VCaP (cell line): ENCODE measurements around the gene RTN3.
"Not testable (repeated sequence)": the region's sequence is repeated elsewhere in the genome, so short reads cannot be mapped to it uniquely, and the experiment has no call there.

Source experiments
- H3K27ac ChIP-seq: fragments of 450-650 bp; 2 replicates; pipeline ENCODE4 v1.5.1; 2017
- TF ChIP-seq, protein P1 (sequence below): fragments of 450-650 bp; conservative IDR thresholded peaks from 2 replicates; pipeline ENCODE4 v1.5.1; 2017; ENCODE audit warnings: mild to moderate bottlenecking, moderate library complexity

Gene RTN3, protein sequence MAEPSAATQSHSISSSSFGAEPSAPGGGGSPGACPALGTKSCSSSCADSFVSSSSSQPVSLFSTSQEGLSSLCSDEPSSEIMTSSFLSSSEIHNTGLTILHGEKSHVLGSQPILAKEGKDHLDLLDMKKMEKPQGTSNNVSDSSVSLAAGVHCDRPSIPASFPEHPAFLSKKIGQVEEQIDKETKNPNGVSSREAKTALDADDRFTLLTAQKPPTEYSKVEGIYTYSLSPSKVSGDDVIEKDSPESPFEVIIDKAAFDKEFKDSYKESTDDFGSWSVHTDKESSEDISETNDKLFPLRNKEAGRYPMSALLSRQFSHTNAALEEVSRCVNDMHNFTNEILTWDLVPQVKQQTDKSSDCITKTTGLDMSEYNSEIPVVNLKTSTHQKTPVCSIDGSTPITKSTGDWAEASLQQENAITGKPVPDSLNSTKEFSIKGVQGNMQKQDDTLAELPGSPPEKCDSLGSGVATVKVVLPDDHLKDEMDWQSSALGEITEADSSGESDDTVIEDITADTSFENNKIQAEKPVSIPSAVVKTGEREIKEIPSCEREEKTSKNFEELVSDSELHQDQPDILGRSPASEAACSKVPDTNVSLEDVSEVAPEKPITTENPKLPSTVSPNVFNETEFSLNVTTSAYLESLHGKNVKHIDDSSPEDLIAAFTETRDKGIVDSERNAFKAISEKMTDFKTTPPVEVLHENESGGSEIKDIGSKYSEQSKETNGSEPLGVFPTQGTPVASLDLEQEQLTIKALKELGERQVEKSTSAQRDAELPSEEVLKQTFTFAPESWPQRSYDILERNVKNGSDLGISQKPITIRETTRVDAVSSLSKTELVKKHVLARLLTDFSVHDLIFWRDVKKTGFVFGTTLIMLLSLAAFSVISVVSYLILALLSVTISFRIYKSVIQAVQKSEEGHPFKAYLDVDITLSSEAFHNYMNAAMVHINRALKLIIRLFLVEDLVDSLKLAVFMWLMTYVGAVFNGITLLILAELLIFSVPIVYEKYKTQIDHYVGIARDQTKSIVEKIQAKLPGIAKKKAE

DNA sequence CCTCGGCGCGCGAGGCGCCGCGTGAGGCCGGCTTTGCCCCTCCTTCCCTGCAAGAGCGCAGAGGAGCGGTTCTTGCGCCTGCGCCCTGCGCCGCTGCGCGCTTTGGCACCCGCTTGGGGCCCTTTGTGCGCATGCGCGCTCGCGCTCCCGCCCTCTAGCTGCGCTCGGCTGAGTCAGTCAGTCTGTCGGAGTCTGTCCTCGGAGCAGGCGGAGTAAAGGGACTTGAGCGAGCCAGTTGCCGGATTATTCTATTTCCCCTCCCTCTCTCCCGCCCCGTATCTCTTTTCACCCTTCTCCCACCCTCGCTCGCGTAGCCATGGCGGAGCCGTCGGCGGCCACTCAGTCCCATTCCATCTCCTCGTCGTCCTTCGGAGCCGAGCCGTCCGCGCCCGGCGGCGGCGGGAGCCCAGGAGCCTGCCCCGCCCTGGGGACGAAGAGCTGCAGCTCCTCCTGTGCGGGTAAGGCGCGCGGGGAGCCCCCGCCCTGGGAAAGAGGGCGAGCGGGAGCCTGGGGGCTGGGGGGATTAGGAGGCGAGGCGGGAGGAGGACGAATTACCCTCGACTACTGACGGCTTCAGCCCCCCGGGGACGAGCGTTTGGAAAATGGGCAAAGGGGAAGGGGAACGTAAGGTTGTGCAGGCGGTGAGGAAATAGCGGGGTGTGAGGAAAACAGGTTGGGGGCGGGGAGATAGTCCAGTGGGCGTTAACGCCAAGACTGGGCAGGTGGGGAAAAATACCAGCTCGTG lies at the start of gene RTN3:
Gene RTN3, plus strand, starts transcription at position 180 of the 745 bp plus-strand sequence. Its CDS starts 137 bp downstream, at position 317.
- H3K27ac ChIP-seq, result peak within 1 kb of the TSS; percentile 99
- TF ChIP-seq, protein P1, sequence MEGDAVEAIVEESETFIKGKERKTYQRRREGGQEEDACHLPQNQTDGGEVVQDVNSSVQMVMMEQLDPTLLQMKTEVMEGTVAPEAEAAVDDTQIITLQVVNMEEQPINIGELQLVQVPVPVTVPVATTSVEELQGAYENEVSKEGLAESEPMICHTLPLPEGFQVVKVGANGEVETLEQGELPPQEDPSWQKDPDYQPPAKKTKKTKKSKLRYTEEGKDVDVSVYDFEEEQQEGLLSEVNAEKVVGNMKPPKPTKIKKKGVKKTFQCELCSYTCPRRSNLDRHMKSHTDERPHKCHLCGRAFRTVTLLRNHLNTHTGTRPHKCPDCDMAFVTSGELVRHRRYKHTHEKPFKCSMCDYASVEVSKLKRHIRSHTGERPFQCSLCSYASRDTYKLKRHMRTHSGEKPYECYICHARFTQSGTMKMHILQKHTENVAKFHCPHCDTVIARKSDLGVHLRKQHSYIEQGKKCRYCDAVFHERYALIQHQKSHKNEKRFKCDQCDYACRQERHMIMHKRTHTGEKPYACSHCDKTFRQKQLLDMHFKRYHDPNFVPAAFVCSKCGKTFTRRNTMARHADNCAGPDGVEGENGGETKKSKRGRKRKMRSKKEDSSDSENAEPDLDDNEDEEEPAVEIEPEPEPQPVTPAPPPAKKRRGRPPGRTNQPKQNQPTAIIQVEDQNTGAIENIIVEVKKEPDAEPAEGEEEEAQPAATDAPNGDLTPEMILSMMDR, result peak; percentile 11; the same call in 1 of the 2 replicates

DNA sequence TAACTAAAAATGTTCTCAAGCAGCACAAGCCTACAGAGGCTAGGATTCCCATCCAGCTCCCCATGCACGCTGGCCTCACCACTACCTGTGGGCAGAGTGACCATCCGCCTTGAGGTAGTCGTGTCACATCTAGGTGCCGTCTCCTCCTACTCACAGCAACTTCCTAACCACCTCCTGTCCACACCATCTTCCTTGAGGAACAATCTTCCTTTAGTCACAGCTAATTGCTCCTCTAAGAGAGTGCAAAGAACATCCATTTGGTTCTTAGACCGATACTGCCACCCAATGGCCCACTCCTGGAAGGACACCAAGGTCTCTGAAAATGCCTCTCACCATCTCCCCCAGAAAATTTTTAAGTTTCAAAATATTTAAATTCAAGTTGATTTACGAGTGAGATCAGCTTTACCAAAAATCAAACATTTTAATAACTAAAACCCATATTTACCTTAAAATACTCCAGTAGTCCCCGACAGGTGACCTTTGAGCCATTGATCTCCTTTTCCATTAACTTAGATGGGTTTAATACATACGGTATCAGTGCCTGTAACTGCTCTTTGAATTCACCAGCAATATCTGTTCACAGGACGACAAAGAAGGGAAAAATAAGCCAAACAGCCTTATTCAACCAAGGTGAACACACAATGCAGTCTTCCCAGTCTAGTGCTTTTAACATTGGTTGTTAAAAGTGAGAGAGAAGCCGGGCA lies 45.4 kb upstream of the RTN3 start:
- peak overlapping the region; percentile 94 for H3K27ac ChIP-seq
- TF ChIP-seq, protein P1, result peak; percentile 100

DNA sequence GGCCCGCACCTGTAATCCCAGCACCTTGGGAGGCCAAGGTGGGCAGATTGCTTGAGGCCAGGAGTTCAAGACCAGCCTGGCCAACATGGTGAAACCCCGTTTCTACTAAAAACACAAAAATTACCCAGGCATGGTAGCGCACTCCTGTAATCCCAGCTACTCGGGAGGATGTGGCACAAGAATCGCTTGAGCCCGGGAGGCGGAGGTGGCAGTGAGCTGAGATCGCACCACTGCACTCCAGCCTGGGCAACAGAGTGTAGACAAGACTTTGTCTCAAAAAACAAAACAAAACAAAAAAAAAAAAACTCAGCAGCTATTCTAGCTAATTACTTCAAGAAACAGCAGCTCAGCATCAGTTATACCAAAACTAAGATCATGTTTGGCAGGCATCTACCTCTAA lies 42.9 kb upstream of the RTN3 start:
- H3K27ac ChIP-seq, result not testable (repeated sequence)

DNA sequence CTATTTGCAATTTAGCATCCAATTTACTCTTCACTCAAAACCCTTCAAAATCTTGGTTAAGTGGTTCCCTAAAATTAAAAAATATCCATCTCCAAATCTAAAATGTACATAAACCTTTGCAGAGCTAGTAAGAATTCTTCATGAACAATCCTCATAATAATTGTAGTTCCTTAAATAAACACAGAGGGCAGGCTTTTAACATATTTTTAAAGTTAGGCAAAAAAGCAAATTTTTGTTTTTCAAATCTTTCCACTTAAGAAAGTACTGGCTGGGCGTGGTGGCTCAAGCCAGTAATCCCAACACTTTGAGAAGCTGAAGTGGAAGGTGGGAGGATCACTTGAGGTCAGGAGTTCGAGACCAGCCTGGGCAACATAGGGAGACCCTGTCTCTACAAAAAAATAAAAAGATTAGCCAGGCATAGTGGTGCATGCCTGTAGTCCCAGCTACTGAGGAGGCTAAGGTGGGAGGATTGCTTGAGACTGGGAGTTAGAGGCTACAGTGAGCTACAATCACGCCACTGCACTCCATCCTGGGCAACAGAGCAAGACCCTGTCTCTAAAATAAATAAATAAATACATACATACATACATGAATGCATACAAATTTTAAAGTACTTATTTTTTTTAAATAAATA lies 42.0 kb upstream of the RTN3 start:
- TF ChIP-seq, protein P1, result peak; percentile 92
- H3K27ac ChIP-seq, result no peak overlapping the region

DNA sequence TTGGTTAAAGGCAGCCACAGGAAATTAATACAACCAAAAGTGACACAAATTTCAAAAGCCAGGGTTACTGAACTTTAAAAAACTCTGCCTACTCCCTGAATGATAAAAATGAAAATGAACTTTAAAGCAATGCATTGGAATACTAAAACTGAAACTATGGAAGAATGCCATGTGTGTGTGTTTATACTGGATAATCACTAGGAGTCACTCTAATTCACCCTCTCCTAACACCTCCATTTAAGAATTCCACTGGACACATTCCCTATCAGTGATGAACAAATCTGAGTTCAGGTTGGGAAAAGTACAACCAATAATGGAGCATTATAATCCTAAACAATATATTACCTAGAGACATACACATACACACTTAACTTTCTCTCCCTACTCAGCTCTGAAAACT lies 39.6 kb upstream of the RTN3 start:
- TF ChIP-seq, protein P1, result peak; percentile 69
- no peak overlapping the region for H3K27ac ChIP-seq

DNA sequence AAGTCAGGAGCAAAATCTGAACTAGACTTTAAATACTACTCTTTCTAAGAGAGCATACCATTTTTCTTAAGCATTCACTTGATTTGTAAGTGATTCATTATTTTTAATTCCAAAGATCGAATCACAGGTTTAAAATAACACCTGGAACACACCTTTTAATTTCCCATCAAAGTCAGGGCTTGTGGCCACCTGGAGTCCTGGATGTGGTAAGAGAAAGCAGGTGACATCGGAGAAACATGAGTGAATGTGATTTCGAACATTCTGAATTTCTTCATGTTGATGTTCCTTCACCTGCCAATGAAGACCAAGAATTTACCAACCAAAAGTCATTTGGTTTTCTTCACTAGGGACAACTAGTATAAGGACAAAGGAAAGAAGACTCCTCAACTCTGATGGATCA lies 38.1 kb upstream of the RTN3 start:
- H3K27ac ChIP-seq, result no peak overlapping the region
- TF ChIP-seq, protein P1, result no peak

DNA sequence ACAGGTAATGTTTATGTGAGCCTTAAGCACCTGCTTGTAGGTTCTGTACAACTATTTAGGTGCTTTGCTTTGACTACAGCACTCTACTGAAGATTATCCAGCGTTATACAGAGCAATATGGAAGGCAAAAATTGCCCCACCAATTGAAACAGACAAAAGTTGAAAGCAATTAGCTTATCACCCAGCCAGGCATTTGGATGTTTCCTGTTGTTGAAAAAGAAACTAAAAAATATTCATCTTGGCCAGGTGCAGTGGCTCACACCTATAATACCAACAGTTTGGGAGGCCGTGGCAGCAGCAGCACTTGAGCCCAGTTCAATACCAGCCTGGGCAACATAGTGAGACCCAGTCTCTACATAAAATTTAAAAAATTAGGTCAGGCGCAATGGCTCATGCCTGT lies 28.6 kb upstream of the RTN3 start:
- TF ChIP-seq, protein P1, result no peak

More for the DNA sequence above, 28.6 kb upstream of the RTN3 start:
- H3K27ac ChIP-seq, result peak overlapping the region; percentile 0; the same call in 1 of the 2 replicates
